ENCODE data around the gene ZFR.
"Not testable (repeated sequence)": the region's sequence is repeated elsewhere in the genome, so short reads cannot be mapped to it uniquely, and the experiment has no call there.

The ZFR gene

DNA sequence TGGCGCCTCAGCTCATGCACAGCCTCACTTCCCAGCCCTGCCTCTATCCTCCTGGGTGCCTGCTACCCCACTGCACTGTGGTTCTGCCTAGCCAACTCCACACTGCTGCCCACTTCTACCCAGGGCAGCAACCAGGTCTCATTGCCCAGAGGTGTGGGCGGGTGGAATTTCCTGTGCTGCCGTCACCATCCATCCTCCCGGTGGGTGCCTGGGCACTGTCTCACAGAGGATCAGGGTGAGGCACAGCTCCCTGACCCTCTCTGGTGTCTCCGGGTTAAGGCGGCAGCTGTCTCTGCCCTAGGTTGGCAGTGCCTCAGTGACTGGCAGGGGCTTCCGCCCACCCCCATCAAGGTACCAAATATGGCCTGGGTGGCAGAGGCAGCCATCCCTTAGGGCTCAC, 127.5 kb downstream of the ZFR start:
- no peak for FAIRE-seq

DNA sequence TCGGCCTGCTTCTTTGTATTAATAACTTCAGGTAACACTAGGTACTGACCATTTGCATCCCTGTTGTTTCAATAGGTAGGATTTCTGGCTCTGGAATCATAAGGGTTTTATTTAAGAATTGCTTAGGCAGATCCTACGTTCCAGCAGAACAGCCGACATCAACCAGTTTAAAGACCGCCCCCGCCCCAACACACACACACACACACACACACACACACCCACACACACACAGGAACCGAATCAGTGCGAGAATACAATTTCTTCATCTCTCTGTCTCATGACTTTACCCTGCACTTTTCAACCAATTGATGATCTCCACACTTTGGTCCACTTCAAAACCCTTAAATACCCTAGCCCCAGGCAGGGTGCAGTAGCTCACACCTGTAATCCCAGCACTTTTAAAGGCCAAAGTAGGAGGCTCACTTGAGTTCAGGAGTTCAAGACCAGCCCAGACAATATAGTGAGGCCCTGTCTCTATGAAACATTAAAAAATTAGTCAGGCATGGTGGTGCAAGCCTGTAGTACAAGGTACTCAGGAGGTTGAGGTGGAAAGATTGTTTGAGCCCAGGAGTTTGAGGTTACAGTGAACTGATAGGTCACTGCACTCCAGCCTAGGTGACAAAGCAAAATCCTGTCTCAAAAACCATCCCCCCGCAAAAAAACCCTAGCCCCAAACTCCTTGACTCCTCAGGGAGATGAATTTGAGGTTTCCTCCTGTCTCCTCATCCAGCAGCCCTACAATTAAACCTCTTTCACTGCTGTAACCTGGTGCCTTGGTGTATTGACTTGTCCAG, 129.1 kb downstream of the ZFR start:
- FAIRE-seq = no peak

DNA sequence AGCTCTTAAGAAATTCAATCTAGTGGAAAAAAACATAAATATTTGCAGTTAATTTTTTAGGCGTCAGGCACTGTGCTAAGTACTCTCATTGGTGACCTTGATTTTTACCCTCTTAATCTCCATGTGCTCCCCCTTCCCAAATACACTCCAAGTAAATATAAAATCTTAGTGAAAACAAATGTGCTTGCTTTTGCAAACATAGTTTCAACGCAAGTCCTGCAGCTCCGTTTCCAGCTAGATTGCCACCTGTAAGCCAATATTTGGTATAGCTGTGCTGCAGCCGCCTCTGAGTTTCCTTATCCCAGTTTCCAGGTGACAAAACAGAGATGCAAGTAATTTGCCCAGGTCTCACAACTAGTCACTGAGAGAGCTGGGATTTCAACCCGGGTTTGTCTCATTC, 129.9 kb downstream of the ZFR start:
- FAIRE-seq = no peak

DNA sequence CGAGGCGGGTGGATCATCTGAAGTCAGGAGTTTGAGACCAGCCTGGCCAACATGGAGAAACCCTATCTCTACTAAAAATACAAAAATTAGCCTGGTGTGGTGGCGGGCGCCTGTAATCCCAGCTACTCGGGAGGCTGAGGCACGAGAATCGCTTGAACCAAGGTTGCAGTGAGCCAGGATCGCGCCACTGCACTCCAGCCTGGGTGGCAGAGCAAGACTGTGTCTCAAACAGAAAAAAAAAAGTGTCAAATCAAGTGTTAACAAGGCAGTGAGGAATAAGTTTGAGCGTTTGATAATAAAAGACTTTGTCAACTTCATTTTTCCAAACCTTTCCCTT, 130.4 kb downstream of the ZFR start:
- FAIRE-seq = not testable (repeated sequence)

- FAIRE-seq = peak; percentile 97
These were observed 131.8 kb downstream of the ZFR start, which contains the start of gene MTMR12 for GRCh38 chr5:32312595-32313332. Gene MTMR12, minus strand, starts transcription at chr5:32312939. Its CDS starts 101 bp downstream, at chr5:32312838.

DNA sequence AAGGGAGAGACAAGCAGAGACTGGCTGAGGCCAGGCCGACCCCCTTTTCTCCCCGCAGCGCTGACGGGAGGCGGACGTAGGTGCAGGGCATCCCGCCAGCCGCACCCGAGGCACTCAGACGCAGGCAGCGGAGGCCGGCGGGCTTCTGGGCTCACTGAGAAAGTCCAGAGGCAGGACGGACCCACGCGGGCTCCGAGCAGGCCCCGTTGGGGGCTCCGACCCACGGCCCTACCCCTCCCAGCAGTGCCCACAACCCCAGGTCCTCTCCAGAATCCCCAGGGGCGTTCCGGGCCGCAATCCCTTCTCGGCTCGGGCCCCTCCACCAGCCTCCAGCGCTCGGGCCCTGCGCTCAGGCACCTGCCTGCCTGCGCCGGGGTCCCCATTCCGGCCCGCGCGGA, 132.3 kb downstream of the ZFR start:
- FAIRE-seq = no peak

GRCh38 chr5:32311404-32312196, 132.9 kb downstream of the ZFR start:
- FAIRE-seq = no peak

- FAIRE-seq = no peak
These were observed 134.8 kb downstream of the ZFR start for GRCh38 chr5:32309761-32310160.

DNA sequence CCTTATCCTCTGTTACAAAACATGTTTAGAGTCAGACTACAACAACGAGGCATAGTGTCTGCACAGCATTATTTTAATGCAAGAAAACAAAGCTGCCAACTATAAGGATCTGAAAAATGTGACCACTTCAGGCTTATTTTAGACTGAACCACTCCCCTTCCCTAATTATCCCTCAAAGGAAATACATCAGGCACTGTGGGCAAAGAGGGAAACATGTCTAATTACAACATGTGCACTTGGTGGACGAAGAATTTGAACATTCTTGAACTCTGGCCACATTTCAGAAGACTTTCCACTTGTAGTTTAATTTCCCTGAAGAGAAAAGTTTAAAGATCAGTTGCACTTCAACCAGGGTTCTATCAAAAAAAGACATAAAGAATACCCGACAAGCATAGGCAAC, 135.6 kb downstream of the ZFR start:
- no peak for FAIRE-seq

- FAIRE-seq = no peak
These were observed 136.8 kb downstream of the ZFR start for GRCh38 chr5:32307769-32308194.

- FAIRE-seq = no peak
These were observed 139.9 kb downstream of the ZFR start for GRCh38 chr5:32304622-32305021.
